HL-60 (cell line): ENCODE data around the gene BAIAP2L1.

Experiments used
- DNase-seq, 2 experiments: peaks; one replicate each; pipeline ENCODE4 v3.0.0-alpha.2; 2010 to 2020; ENCODE audit warnings: low read depth in 1 of 2, low spot score in 1 of 2
- H3K27ac ChIP-seq: fragments of 250-450 bp; sonication (Bioruptor Pico); replicated peaks from 2 replicates; pipeline ENCODE4 v1.5.1; 2020; ENCODE audit warnings: mild to moderate bottlenecking, moderate library complexity
- H3K27me3 ChIP-seq: fragments of 250-450 bp; sonication (Bioruptor Pico); 2 replicates; pipeline ENCODE4 v1.5.1; 2021; ENCODE audit warnings: mild to moderate bottlenecking, moderate library complexity; ENCODE audit not compliant: insufficient read depth, poor library complexity, severe bottlenecking
- H3K4me3 ChIP-seq: replicated peaks from 2 replicates; pipeline ENCODE4 v1.5.1; 2011; ENCODE audit warnings: mild to moderate bottlenecking, control low read depth, low read length; ENCODE audit not compliant: insufficient read depth
- GABPA ChIP-seq: IDR thresholded peaks from 2 replicates; pipeline ENCODE4 v1.6.1; 2012; ENCODE audit warnings: low read depth
- POLR2AphosphoS5 ChIP-seq: IDR thresholded peaks from 2 replicates; pipeline ENCODE4 v1.6.1; 2012; ENCODE audit warnings: low read depth
- REST ChIP-seq: IDR thresholded peaks from 2 replicates; pipeline ENCODE4 v1.6.1; 2012; ENCODE audit warnings: low read depth; ENCODE audit not compliant: insufficient replicate concordance
- SPI1 ChIP-seq: IDR thresholded peaks from 2 replicates; pipeline ENCODE4 v1.6.1; 2012; ENCODE audit warnings: low read depth, mild to moderate bottlenecking, borderline replicate concordance
- TF ChIP-seq, protein P1 (sequence below): IDR thresholded peaks from one replicate; pipeline ENCODE4 v1.5.1; 2011; ENCODE audit warnings: low read length, control low read depth, inconsistent platforms; ENCODE audit not compliant: insufficient read depth

BAIAP2L1 gene

DNA sequence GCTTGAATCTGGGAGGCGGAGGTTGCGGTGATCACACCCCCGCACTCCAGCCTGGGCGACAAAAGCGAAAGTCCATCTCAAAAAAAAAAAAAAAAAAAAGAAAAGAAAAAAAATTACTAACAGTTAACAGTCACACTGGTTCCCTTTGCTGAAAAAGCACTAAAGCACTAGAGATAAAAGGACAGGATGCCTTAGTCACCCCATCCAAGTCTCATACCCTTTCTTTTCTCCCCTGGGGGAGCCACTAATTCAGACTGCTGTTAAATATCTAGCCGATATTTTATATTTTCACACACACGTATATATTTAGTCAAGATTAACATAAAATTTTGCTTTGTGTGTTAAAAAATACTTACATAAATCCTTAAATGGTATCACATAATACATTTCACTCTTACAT is 25.2 kb downstream of the BAIAP2L1 start:
- TF ChIP-seq POLR2AphosphoS5 = no peak
- no peak for TF ChIP-seq SPI1
- TF ChIP-seq, protein P1, sequence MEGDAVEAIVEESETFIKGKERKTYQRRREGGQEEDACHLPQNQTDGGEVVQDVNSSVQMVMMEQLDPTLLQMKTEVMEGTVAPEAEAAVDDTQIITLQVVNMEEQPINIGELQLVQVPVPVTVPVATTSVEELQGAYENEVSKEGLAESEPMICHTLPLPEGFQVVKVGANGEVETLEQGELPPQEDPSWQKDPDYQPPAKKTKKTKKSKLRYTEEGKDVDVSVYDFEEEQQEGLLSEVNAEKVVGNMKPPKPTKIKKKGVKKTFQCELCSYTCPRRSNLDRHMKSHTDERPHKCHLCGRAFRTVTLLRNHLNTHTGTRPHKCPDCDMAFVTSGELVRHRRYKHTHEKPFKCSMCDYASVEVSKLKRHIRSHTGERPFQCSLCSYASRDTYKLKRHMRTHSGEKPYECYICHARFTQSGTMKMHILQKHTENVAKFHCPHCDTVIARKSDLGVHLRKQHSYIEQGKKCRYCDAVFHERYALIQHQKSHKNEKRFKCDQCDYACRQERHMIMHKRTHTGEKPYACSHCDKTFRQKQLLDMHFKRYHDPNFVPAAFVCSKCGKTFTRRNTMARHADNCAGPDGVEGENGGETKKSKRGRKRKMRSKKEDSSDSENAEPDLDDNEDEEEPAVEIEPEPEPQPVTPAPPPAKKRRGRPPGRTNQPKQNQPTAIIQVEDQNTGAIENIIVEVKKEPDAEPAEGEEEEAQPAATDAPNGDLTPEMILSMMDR = no peak
- no peak for TF ChIP-seq GABPA
- no peak for TF ChIP-seq REST
- no peak overlapping the region for H3K4me3 ChIP-seq
- no peaks in the 10 kb centered on the region for H3K27me3 ChIP-seq
- no peak overlapping the region for H3K27ac ChIP-seq
- DNase-seq = no peak

GRCh38 chr7:98374285-98374680 is 26.6 kb downstream of the BAIAP2L1 start:
- Histone ChIP-seq H3K4me3 (no peak overlapping the region), H3K27me3 (no peaks in the 10 kb centered on the region), H3K27ac (no peak overlapping the region)
- DNase-seq = no peak
- no peak for TF ChIP-seq SPI1
- no peak for TF ChIP-seq POLR2AphosphoS5
- no peak for TF ChIP-seq REST
- no peak for TF ChIP-seq GABPA
- TF ChIP-seq, protein P1 = no peak

DNA sequence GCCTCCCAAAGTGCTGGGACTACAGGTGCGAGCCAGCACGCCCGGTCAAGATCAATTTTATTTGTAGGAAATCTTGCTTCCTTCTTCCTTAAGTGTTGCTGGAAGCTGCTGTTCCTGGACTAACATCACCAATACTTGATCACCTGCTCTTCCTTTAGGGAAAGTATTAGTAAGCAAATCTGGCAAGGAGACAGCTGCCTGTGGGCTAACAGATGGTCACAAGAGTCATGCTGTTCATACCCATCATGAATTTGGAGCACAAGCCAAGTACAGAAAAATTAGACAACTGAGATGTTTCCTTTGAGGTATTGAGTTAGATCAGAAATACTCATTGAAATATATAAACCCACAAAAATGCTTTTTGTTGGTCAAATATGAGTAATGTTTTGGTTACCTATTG is 27.9 kb downstream of the BAIAP2L1 start:
- H3K4me3 ChIP-seq = no peak overlapping the region
- no peak for DNase-seq

More for the DNA sequence above, 27.9 kb downstream of the BAIAP2L1 start:
- no peak for TF ChIP-seq SPI1
- no peak for TF ChIP-seq GABPA
- TF ChIP-seq, protein P1 = no peak
- TF ChIP-seq REST = no peak
- no peak for TF ChIP-seq POLR2AphosphoS5
- no peak overlapping the region for H3K27ac ChIP-seq
- H3K27me3 ChIP-seq = no peaks in the 10 kb centered on the region
